Neural progenitor cell (in vitro differentiated cells): ENCODE results near the gene MRPL40. TPM values are rescaled to one million over a fixed set of nuclear protein-coding genes. Genes with fewer than 3 reads are reported as not detected.

Experiments used
- DNase-seq: peaks from one replicate; pipeline ENCODE4 v3.0.0-alpha.2; 2016; ENCODE audit warnings: low spot score
- H2AFZ ChIP-seq: fragments of 200-600 bp; sonication (generic); replicated peaks from 2 replicates; pipeline ENCODE4 v1.6.1; 2016; ENCODE audit warnings: antibody characterized with exemption
- H3F3A ChIP-seq: fragments of 200-600 bp; sonication (generic); 2 replicates; pipeline ENCODE4 v1.6.1; 2016; ENCODE audit warnings: antibody characterized with exemption, low read depth
- H3K27ac ChIP-seq: fragments of 200-600 bp; sonication (generic); 2 replicates; pipeline ENCODE4 v1.5.1; 2016; ENCODE audit warnings: mild to moderate bottlenecking
- H3K27me3 ChIP-seq: fragments of 200-600 bp; sonication (generic); 2 replicates; pipeline ENCODE4 v1.6.1; 2016; ENCODE audit warnings: mild to moderate bottlenecking, moderate library complexity
- H3K36me3 ChIP-seq: fragments of 200-600 bp; sonication (generic); 2 replicates; pipeline ENCODE4 v1.5.1; 2016
- H3K4me1 ChIP-seq: fragments of 200-600 bp; sonication (generic); 2 replicates; pipeline ENCODE4 v1.6.1; 2016; ENCODE audit warnings: mixed run types
- H3K4me2 ChIP-seq: fragments of 200-600 bp; sonication (generic); 2 replicates; pipeline ENCODE4 v1.6.1; 2016
- H3K4me3 ChIP-seq: fragments of 200-600 bp; sonication (generic); 2 replicates; pipeline ENCODE4 v1.5.1; 2016
- H3K79me2 ChIP-seq: fragments of 200-600 bp; sonication (generic); 2 replicates; pipeline ENCODE4 v1.6.1; 2016; ENCODE audit warnings: low read depth
- H3K9ac ChIP-seq: fragments of 200-600 bp; sonication (generic); 2 replicates; pipeline ENCODE4 v1.6.1; 2016
- H3K9me3 ChIP-seq: fragments of 200-600 bp; sonication (generic); 2 replicates; pipeline ENCODE4 v1.5.1; 2016; ENCODE audit warnings: low read depth
- H4K20me1 ChIP-seq: fragments of 200-600 bp; sonication (generic); 2 replicates; pipeline ENCODE4 v1.6.1; 2016; ENCODE audit warnings: low read depth
- H3K27ac Mint-ChIP-seq: 3 replicates; pipeline ENCODE4 v1.8.0; 2021; ENCODE audit warnings: mixed read lengths
- H3K27me3 Mint-ChIP-seq: 2 replicates; pipeline ENCODE4 v1.8.0; 2022; ENCODE audit warnings: low read depth, mild to moderate bottlenecking, inconsistent platforms, moderate library complexity, mixed read lengths; ENCODE audit not compliant: insufficient read depth
- H3K36me3 Mint-ChIP-seq: 3 replicates; pipeline ENCODE4 v1.8.0; 2021; ENCODE audit warnings: mixed read lengths
- H3K4me1 Mint-ChIP-seq: 3 replicates; pipeline ENCODE4 v1.8.0; 2021; ENCODE audit warnings: mixed read lengths
- H3K4me3 Mint-ChIP-seq: 3 replicates; pipeline ENCODE4 v1.8.0; 2021; ENCODE audit warnings: mild to moderate bottlenecking, moderate library complexity, mixed read lengths
- H3K9me3 Mint-ChIP-seq: 3 replicates; pipeline ENCODE4 v1.8.0; 2020; ENCODE audit warnings: mixed read lengths
- EZH2 ChIP-seq: fragments of 200-600 bp; sonication (generic); IDR thresholded peaks from 2 replicates; pipeline ENCODE4 v1.6.1; 2017; ENCODE audit warnings: antibody characterized with exemption, mild to moderate bottlenecking, moderate library complexity
- EZH2phosphoT487 ChIP-seq: fragments of 200-600 bp; sonication (generic); IDR thresholded peaks from 2 replicates; pipeline ENCODE4 v1.6.1; 2017; ENCODE audit warnings: antibody characterized with exemption
- total RNA-seq: library from RNA; depleted of rRNA; stranded (reverse); fragments of >200 nt; gene quantifications from 2 replicates; pipeline ENCODE4 v1.2.3, GENCODE V29; 2015; ENCODE audit warnings: low replicate concordance
- TF ChIP-seq, protein P1 (sequence below): fragments of 200-600 bp; sonication (generic); IDR thresholded peaks from 2 replicates; pipeline ENCODE4 v1.5.1; 2017; ENCODE audit warnings: antibody characterized with exemption, mild to moderate bottlenecking

The MRPL40 gene
- total RNA-seq, 1 donor from 2014 or later, result 17.0 TPM

- no peak overlapping the region for H2AFZ ChIP-seq
- Mint-ChIP-seq H3K4me1 (no peaks in the 10 kb centered on the region), H3K36me3 (peaks cover 22% of the 10 kb centered on the region), H3K27ac (no peak overlapping the region), H3K9me3 (no peaks in the 10 kb centered on the region), H3K27me3 (no peaks in the 10 kb centered on the region), H3K4me3 (no peak overlapping the region)
- H3K9me3 ChIP-seq, result no peaks in the 10 kb centered on the region
- TF ChIP-seq, protein P1, sequence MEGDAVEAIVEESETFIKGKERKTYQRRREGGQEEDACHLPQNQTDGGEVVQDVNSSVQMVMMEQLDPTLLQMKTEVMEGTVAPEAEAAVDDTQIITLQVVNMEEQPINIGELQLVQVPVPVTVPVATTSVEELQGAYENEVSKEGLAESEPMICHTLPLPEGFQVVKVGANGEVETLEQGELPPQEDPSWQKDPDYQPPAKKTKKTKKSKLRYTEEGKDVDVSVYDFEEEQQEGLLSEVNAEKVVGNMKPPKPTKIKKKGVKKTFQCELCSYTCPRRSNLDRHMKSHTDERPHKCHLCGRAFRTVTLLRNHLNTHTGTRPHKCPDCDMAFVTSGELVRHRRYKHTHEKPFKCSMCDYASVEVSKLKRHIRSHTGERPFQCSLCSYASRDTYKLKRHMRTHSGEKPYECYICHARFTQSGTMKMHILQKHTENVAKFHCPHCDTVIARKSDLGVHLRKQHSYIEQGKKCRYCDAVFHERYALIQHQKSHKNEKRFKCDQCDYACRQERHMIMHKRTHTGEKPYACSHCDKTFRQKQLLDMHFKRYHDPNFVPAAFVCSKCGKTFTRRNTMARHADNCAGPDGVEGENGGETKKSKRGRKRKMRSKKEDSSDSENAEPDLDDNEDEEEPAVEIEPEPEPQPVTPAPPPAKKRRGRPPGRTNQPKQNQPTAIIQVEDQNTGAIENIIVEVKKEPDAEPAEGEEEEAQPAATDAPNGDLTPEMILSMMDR, result no peak
- TF ChIP-seq EZH2phosphoT487, result no peak
- no peak for TF ChIP-seq EZH2
- H3K36me3 ChIP-seq, result peaks cover 4% of the 10 kb centered on the region
- no peaks in the 10 kb centered on the region for H4K20me1 ChIP-seq
- DNase-seq, result no peak
- H3K4me2 ChIP-seq, result no peak overlapping the region
- no peaks in the 10 kb centered on the region for H3K79me2 ChIP-seq
- H3F3A ChIP-seq, result no peaks in the 10 kb centered on the region
- H3K4me3 ChIP-seq, result no peak overlapping the region
- H3K4me1 ChIP-seq, result no peaks in the 10 kb centered on the region
- no peak overlapping the region for H3K27ac ChIP-seq
- H3K27me3 ChIP-seq, result no peaks in the 10 kb centered on the region
- H3K9ac ChIP-seq, result no peak overlapping the region
Measured at GRCh38 chr22:19401483-19401882, 30.9 kb upstream of the MRPL40 start.

DNA sequence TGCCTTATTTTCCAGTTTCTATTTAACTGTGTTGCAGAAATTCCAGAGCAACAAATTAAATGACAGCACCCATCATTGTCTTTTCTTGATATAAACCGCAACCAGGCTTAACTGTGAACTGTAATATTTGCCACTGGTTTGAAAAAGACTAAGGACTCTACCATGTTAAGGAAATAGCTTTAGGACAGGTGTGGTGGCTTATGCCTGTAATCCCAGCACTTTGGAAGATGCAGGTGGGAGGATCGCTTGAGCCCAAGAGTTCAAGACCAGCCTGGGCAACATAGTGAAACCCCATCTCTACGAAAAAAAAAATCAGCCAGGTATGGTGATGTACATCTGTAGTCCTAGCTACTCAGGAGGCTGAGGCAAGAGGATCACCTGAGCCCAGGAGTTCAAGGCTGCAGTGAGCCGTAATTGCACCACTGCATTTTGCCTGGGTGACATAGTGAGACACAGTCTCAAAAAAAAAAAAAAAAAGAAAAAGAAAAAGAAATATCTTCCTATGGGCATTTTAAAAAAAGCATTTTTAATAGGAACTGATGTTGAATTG lies 29.6 kb upstream of the MRPL40 start:
- Histone ChIP-seq H3F3A (no peaks in the 10 kb centered on the region), H3K9ac (no peak overlapping the region), H2AFZ (no peak overlapping the region), H3K4me3 (no peak overlapping the region), H3K79me2 (no peaks in the 10 kb centered on the region), H3K27ac (no peak overlapping the region), H3K27me3 (no peaks in the 10 kb centered on the region), H3K9me3 (no peaks in the 10 kb centered on the region), H3K4me2 (no peak overlapping the region), H3K4me1 (no peaks in the 10 kb centered on the region), H3K36me3 (peaks cover 10% of the 10 kb centered on the region), H4K20me1 (no peaks in the 10 kb centered on the region)
- H3K4me1 Mint-ChIP-seq, result no peaks in the 10 kb centered on the region
- TF ChIP-seq EZH2, result no peak
- TF ChIP-seq, protein P1, result no peak
- no peak for TF ChIP-seq EZH2phosphoT487
- H3K27me3 Mint-ChIP-seq, result no peaks in the 10 kb centered on the region
- no peaks in the 10 kb centered on the region for H3K9me3 Mint-ChIP-seq
- H3K36me3 Mint-ChIP-seq, result peaks cover 27% of the 10 kb centered on the region
- DNase-seq, result no peak
- no peak overlapping the region for H3K4me3 Mint-ChIP-seq
- H3K27ac Mint-ChIP-seq, result no peak overlapping the region

DNA sequence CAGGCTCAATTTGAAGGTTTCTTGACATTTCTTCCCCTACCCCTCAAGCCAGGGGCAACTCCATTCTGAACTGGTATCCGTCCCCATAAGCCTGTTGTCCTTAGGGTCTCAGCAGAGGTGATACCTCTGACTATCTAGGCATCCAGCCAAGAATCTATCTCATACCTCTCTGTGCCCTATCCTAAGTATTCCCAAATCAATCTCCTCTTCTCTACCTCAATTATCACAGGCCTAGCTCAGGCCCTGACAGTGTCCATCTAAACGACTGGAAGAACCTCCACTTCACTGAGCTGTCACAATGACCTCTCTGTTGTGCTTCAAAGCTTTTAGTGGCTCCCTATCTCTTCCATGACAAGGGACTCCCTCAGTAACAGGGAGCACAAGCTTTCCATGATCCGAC lies 27.7 kb upstream of the MRPL40 start:
- Histone ChIP-seq H3K9ac (no peak overlapping the region), H3K4me3 (no peak overlapping the region), H4K20me1 (peaks cover 4% of the 10 kb centered on the region), H3K9me3 (no peaks in the 10 kb centered on the region), H3K79me2 (no peaks in the 10 kb centered on the region), H3K4me1 (no peaks in the 10 kb centered on the region), H3K27ac (no peak overlapping the region), H3K27me3 (no peaks in the 10 kb centered on the region), H3K36me3 (peaks cover 10% of the 10 kb centered on the region), H3K4me2 (no peak overlapping the region), H3F3A (no peaks in the 10 kb centered on the region), H2AFZ (no peak overlapping the region)
- H3K36me3 Mint-ChIP-seq, result peaks cover 29% of the 10 kb centered on the region
- H3K9me3 Mint-ChIP-seq, result no peaks in the 10 kb centered on the region
- no peak overlapping the region for H3K27ac Mint-ChIP-seq
- TF ChIP-seq EZH2 (no peak), EZH2phosphoT487 (no peak)
- TF ChIP-seq, protein P1, result no peak
- H3K27me3 Mint-ChIP-seq, result no peaks in the 10 kb centered on the region
- DNase-seq, result no peak
- no peak overlapping the region for H3K4me3 Mint-ChIP-seq
- no peaks in the 10 kb centered on the region for H3K4me1 Mint-ChIP-seq
